GM12875 (cell line): ENCODE results near the gene BTBD19.
"Not testable (repeated sequence)": the region's sequence is repeated elsewhere in the genome, so short reads cannot be mapped to it uniquely, and the experiment has no call there.

ENCODE experiments used
- H3K4me3 ChIP-seq: one replicate; pipeline ENCODE4 v1.5.1; 2011; ENCODE audit warnings: low read depth, low read length, control low read depth
- CTCF ChIP-seq: IDR thresholded peaks from 2 replicates; pipeline ENCODE4 v1.5.1; 2011; ENCODE audit warnings: low read depth, mild to moderate bottlenecking, control low read depth, inconsistent platforms, low read length, moderate library complexity, borderline replicate concordance; ENCODE audit not compliant: insufficient read depth

The BTBD19 gene

GRCh38 chr1:44790968-44791801 lies 17.1 kb upstream of the BTBD19 start:
- H3K4me3 ChIP-seq, result no peak overlapping the region
- no peak for TF ChIP-seq CTCF

- no peak for TF ChIP-seq CTCF
- H3K4me3 ChIP-seq, result no peak overlapping the region
Observed at GRCh38 chr1:44792736-44793502, 15.4 kb upstream of the BTBD19 start.

GRCh38 chr1:44797886-44798285 lies 10.4 kb upstream of the BTBD19 start:
- not testable (repeated sequence) for H3K4me3 ChIP-seq

GRCh38 chr1:44798481-44799365 lies 9.6 kb upstream of the BTBD19 start:
- TF ChIP-seq CTCF, result no peak
- no peak overlapping the region for H3K4me3 ChIP-seq

GRCh38 chr1:44799770-44800584 lies 8.3 kb upstream of the BTBD19 start, which contains the start of gene PLK3:
Gene PLK3 (plus strand): TSS chr1:44800377. CDS start chr1:44800464, 87 bp downstream.
- peak; percentile 94 for TF ChIP-seq CTCF
- H3K4me3 ChIP-seq, result peak within 1 kb of the TSS; percentile 83

- H3K4me3 ChIP-seq, result peak overlapping the region; percentile 29
- no peak for TF ChIP-seq CTCF
Observed at GRCh38 chr1:44801491-44802305, 6.6 kb upstream of the BTBD19 start.
